SK-N-SH treated with all-trans-retinoic acid at 6 μM for 48 hours (cell line): ENCODE results near the gene MCHR1.

Experiments used
- ATAC-seq: fragments of 200-7000 bp; cut with Tn5 transposase; 3 replicates; pipeline ENCODE4 v1.9.1; 2020; ENCODE audit warnings: mild to moderate bottlenecking, moderate library complexity
- ARNTL ChIP-seq: fragments of 450-650 bp; formaldehyde crosslinking; IDR thresholded peaks from 2 replicates; pipeline ENCODE4 v1.5.0; 2020; ENCODE audit warnings: low read depth, mild to moderate bottlenecking, moderate library complexity, borderline replicate concordance
- CSDC2 ChIP-seq: fragments of 250-450 bp; sonication (Bioruptor Pico); IDR thresholded peaks from 2 replicates; pipeline ENCODE4 v1.5.0; 2020; ENCODE audit warnings: mild to moderate bottlenecking, moderate library complexity
- CSRNP3 ChIP-seq: fragments of 250-450 bp; sonication (Bioruptor Pico); IDR thresholded peaks from 2 replicates; pipeline ENCODE4 v1.5.1; 2021; ENCODE audit warnings: mild to moderate bottlenecking, moderate library complexity
- ESRRG ChIP-seq: fragments of 250-450 bp; sonication (Bioruptor Pico); IDR thresholded peaks from 2 replicates; pipeline ENCODE4 v1.6.1; 2021; ENCODE audit warnings: mild to moderate bottlenecking
- ISL1 ChIP-seq: fragments of 250-450 bp; sonication (Bioruptor Pico); IDR thresholded peaks from 2 replicates; pipeline ENCODE4 v2.1.2; 2022; ENCODE audit warnings: mild to moderate bottlenecking, moderate library complexity
- OSR1 ChIP-seq: fragments of 250-450 bp; sonication (Bioruptor Pico); IDR thresholded peaks from 2 replicates; pipeline ENCODE4 v1.8.0; 2022; ENCODE audit warnings: moderate library complexity, mild to moderate bottlenecking, inconsistent platforms
- PATZ1 ChIP-seq: fragments of 250-450 bp; sonication (Bioruptor Pico); IDR thresholded peaks from 2 replicates; pipeline ENCODE4 v1.8.0; 2020; ENCODE audit warnings: mild to moderate bottlenecking, moderate library complexity, borderline replicate concordance
- POU6F1 ChIP-seq: fragments of 250-450 bp; sonication (Bioruptor Pico); IDR thresholded peaks from 2 replicates; pipeline ENCODE4 v1.8.0; 2021; ENCODE audit warnings: low read depth, mild to moderate bottlenecking, moderate library complexity, borderline replicate concordance
- TCF4 ChIP-seq: fragments of 250-450 bp; sonication (Bioruptor Pico); IDR thresholded peaks from 2 replicates; pipeline ENCODE4 v1.8.0; 2021; ENCODE audit warnings: mild to moderate bottlenecking, moderate library complexity, borderline replicate concordance
- TOX ChIP-seq: fragments of 250-450 bp; sonication (Bioruptor Pico); IDR thresholded peaks from 2 replicates; pipeline ENCODE4 v1.8.0; 2021; ENCODE audit warnings: mild to moderate bottlenecking, moderate library complexity, borderline replicate concordance
- ZC3H10 ChIP-seq: fragments of 250-450 bp; sonication (Bioruptor Pico); IDR thresholded peaks from 2 replicates; pipeline ENCODE4 v1.5.1; 2021; ENCODE audit warnings: mild to moderate bottlenecking, moderate library complexity
- ZFP3 ChIP-seq: fragments of 250-450 bp; sonication (Bioruptor Pico); IDR thresholded peaks from 2 replicates; pipeline ENCODE4 v1.5.0; 2020; ENCODE audit warnings: mild to moderate bottlenecking, moderate library complexity
- ZFP30 ChIP-seq: fragments of 450-650 bp; formaldehyde crosslinking; IDR thresholded peaks from 2 replicates; pipeline ENCODE4 v1.5.0; 2022; ENCODE audit warnings: mild to moderate bottlenecking, moderate library complexity
- ZNF565 ChIP-seq: fragments of 450-650 bp; formaldehyde crosslinking; conservative IDR thresholded peaks from 2 replicates; pipeline ENCODE4 v1.5.0; 2020; ENCODE audit warnings: low read depth, mild to moderate bottlenecking, moderate library complexity
- ZNF70 ChIP-seq: fragments of 450-650 bp; formaldehyde crosslinking; IDR thresholded peaks from 2 replicates; pipeline ENCODE4 v1.5.0; 2020; ENCODE audit warnings: mild to moderate bottlenecking, moderate library complexity
- ZNF8 ChIP-seq: fragments of 450-650 bp; formaldehyde crosslinking; IDR thresholded peaks from 2 replicates; pipeline ENCODE4 v1.5.0; 2020; ENCODE audit warnings: mild to moderate bottlenecking, moderate library complexity

MCHR1 gene

GRCh38 chr22:40659166-40659565, 20.1 kb upstream of the MCHR1 start:
- no peak for TF ChIP-seq CSRNP3
- TF ChIP-seq ARNTL (CRISPR knock-in tag) = no peak
- no peak for TF ChIP-seq ZC3H10 (CRISPR knock-in tag)
- TF ChIP-seq TCF4 = no peak
- TF ChIP-seq PATZ1 (CRISPR knock-in tag) = no peak
- TF ChIP-seq TOX = no peak
- TF ChIP-seq ZNF8 = no peak
- TF ChIP-seq POU6F1 (CRISPR knock-in tag) = no peak
- ATAC-seq = no peak

- ATAC-seq = no peak
- no peak for TF ChIP-seq ZFP30 (CRISPR knock-in tag)
- TF ChIP-seq OSR1 (CRISPR knock-in tag) = no peak
- no peak for TF ChIP-seq CSRNP3
- no peak for TF ChIP-seq POU6F1 (CRISPR knock-in tag)
- TF ChIP-seq CSDC2 (CRISPR knock-in tag) = no peak
- TF ChIP-seq TCF4 = no peak
Observed at GRCh38 chr22:40660730-40661129, 18.6 kb upstream of the MCHR1 start.

GRCh38 chr22:40661671-40662070, 17.6 kb upstream of the MCHR1 start:
- no peak for ATAC-seq
- TF ChIP-seq TCF4 (no peak), OSR1 (CRISPR knock-in tag) (no peak), CSRNP3 (no peak), POU6F1 (CRISPR knock-in tag) (no peak), ZNF565 (CRISPR knock-in tag) (no peak), ZFP3 (no peak), ZNF70 (no peak), ZC3H10 (CRISPR knock-in tag) (no peak), PATZ1 (CRISPR knock-in tag) (no peak), ZFP30 (CRISPR knock-in tag) (no peak), ISL1 (no peak), ESRRG (CRISPR knock-in tag) (no peak)
